HG02884 (cell line): Measurements from ENCODE around the gene ERO1B.
A peak's percentile ranks its signal among the peaks of the same experiment; 100 is the strongest.

Experiments
- ATAC-seq: cut with Tn5 transposase; IDR thresholded peaks from one replicate; pipeline ENCODE4 v1.9.1; 2021; ENCODE audit warnings: mild to moderate bottlenecking, moderate library complexity; ENCODE audit not compliant: unreplicated experiment

The ERO1B gene

DNA sequence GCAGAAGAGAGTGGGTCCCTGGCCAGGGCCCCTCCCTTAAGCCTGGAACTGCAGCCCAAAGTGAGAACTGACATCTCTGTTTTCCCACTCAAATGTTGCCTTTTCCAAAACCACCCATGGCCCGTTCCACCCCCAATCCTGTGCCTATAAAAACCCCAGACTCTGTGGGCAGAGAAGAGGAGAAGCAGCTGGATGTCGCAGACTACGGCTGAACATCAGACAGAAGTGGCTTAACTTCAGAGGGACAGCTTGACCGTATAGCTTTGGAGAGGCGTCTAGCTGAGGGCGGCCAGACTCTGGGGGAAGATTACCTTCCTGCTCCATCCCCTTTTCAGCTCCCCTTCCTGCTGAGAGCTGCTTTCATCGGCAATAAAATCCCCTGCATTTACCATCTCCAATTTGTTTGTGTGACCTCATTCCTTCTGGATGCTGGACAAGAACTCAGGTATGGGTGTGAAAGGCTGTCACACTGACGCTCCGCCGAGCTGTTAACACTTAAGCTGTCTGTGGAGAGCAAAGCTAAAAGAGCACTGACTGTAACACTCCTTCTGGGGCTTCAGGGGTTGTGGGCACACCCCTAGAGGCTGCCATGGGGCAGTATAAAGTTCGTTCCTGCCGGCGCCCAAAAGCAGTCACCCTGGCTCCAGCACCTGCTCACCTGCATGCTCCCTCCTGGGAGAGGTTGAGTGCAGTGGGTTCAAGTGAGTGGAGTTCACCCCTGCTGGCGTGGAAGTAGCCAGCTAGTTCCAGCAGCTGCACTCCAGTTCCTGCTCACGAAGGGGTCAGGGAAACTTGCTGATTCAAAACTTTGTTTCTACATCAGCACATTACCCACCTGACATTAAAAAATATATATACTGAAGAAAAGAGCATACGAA, 19.6 kb upstream of the ERO1B start:
- ATAC-seq = no peak

DNA sequence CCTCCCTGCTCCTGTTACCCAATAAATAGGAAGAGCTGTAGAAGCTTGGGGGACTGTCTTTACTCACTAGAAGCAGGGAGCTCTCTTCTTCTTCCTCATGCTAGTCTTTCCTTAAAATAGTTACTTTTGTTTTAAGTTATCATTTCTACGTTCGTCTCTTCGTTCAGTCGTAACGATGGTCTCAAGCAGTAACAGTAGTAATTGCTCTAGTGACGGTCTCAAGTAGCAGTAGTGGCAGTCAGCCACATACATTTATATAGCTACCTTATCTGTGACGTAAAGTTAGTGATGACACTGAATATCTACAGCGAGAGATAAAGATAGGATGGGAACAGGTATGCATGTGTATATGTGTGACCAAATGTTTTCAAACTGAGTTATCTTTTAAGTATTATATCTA, 15.4 kb upstream of the ERO1B start:
- ATAC-seq = no peak

DNA sequence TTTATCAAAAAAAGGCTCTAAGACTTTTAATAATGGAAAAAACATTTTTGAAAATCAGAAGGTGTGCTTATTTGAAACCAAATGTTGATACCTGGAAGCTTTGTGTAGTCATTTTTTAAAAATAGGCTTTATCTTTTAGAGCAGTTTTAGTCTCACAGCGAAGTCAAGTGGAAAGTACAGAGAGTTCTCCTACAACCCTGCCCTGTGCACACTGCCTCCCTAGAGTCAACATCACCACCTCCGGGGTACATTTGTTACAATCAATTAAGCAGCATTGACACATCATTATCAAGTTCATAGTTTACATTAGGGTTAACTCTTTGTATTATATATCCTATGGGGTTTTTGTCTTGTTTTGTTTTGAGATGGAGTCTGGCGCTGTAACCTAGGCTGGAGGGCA, 10.7 kb upstream of the ERO1B start:
- no peak for ATAC-seq

GRCh38 chr1:236289492-236290131, 7.9 kb upstream of the ERO1B start:
- ATAC-seq = no peak

DNA sequence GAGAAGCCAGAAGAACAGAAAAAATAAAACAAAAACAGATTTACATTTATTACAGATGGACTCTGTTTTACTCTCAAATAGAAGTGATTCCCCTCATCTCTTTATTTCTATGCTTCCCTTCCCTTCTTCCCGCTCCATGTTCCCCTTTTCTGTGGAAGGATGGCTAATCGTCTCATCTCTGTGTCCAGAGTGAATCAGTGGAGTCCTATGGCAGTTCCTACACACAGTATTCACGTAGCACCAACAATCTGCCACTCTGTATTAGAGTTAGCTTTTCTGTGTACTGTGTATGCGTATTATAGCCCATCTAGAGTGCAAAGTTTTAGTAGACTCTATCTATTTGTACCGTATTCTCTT, 6.8 kb upstream of the ERO1B start:
- ATAC-seq = no peak

GRCh38 chr1:236287757-236288619, 6.2 kb upstream of the ERO1B start:
- ATAC-seq = no peak

DNA sequence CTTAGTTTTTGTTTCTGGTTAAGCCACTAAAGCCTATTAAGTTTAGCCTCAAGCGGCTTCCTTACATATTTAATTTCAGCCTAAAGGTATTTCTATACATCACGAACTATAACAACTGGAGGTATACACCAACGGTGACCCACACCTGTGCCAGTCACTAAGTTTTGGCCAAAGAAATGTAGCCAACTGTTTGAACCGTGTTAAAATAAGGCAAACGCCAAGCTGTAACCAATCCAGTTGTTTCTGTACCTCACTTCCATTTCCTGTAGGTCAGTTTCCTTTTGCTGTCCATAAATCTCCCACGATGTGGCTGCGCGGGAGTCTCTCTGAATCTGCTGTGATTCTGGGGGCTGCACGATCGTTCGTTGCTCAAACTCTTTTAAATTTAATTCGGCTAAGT, 5.6 kb upstream of the ERO1B start:
- no peak for ATAC-seq

DNA sequence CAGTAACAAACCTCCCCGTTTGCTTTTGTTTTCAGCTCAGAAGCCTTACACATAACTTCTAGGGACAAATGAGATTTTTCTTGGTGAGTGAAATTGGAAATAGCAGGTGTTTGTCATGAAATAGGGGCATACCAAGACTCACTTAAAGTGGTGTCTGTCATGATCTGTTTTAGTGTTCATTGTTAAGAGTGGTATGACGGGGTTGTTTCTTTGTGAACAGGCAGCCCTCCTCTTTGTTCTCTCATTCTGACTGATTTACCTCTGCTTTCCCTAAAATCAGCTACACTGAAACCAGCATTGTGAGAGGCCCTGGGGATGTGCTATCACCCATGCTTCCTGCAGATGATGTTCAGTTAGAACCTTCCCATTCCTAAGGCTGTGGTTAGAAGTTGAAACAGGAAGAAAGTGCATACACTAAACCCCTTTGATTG, 2.5 kb upstream of the ERO1B start:
- peak; percentile 65 for ATAC-seq

- no peak for ATAC-seq
Observed at GRCh38 chr1:236282719-236283118, 961 bp upstream of the ERO1B start.

DNA sequence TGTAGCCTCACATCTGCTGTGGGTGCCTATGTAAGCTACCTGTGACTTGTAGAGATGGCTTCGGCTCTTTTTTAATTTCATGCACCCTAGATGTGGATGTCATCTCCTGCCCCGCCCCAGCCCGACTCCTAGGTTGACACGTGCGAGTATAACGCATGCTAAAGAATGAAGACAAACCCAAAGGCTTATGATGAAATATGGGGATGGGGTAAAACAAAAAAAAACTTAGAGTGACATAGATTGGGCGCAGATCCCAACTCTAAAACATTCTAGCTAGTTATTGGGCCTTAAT, 613 bp upstream of the ERO1B start:
- peak; percentile 1 for ATAC-seq

- peak; percentile 6 for ATAC-seq
Observed at GRCh38 chr1:236281198-236281653, 532 bp downstream of the ERO1B start.

GRCh38 chr1:236280438-236281197, 1.1 kb downstream of the ERO1B start:
- ATAC-seq = no peak

DNA sequence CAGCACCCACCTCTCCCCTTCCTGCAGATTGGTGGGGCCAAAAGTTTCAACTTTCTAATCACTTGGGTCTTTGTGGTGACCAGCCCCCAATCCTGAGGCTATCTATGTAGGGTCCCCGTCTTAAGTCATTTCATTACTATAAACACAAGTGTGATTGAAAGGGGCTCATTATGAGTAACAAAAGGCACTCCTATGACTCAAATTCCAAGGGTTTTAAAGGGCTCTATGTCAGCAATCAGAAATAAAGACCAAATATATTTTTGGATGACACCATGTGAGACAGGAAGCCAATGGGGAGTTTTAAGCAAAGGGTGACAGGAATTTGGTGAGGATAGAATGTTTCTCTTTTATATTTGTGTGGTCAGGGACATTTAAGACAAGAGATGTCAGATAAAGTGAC, 6.2 kb downstream of the ERO1B start:
- no peak for ATAC-seq

- ATAC-seq = no peak
Observed at GRCh38 chr1:236275061-236275460, 6.7 kb downstream of the ERO1B start.

DNA sequence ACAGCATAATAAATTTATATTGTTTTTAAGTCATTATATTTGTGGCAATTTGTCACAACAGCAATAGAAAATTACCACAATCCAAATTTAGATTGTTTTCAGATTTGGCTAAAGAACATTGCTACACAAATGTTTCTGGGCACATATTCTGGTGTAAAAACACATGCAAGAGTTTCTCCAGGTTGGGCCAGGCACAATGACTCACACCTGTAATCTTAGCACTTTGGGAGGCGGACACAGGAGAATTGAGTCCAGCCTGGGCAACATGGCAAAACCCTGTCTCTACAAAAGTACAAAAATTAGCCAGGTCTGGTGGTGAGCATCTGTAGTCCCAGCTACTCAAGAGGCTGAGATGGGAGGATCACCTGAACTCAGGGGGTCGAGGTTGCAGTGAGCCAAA, 8.4 kb downstream of the ERO1B start:
- no peak for ATAC-seq

DNA sequence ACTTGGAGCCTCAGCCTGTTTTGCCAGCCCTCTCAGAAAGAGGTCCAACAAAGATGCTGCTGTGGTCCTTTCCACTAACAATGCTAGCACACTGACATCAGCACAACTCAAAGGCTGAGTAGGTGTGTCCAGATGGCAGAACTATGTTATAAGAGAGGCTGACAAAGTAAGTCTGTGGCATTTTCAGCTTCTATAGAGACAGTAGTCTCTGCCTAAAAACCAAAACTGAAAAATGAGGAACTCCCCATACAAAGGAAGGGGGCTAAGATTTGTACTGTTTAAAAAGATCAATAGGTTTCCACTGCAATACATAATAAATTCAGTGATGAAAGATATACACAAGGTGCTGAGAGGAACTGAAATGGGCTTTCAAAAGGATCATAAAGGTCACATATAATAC, 12.3 kb downstream of the ERO1B start:
- no peak for ATAC-seq

- ATAC-seq = no peak
Observed at GRCh38 chr1:236261898-236262297, 19.9 kb downstream of the ERO1B start.

DNA sequence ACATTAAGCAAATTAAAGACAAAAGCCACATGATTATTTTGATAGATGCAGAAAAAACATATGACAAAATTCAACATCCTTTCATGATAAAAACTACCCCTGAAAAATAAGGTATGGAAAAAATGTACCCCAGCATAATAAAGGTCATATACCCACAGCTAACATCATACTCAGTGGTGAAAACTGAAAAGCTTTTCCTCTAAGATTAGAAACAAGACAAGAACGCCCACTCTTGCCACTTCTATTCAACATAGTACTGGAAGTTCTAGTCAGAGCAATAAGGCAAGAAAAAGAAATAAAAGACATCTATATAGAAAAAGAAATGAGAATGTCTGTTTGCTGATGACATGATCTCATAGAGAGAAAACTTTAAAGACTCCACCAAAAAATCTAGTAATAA, 20.7 kb downstream of the ERO1B start:
- ATAC-seq = no peak

- ATAC-seq = no peak
Observed at GRCh38 chr1:236259043-236259442, 22.7 kb downstream of the ERO1B start.

- no peak for ATAC-seq
Observed at GRCh38 chr1:236258114-236258622, 23.6 kb downstream of the ERO1B start.

DNA sequence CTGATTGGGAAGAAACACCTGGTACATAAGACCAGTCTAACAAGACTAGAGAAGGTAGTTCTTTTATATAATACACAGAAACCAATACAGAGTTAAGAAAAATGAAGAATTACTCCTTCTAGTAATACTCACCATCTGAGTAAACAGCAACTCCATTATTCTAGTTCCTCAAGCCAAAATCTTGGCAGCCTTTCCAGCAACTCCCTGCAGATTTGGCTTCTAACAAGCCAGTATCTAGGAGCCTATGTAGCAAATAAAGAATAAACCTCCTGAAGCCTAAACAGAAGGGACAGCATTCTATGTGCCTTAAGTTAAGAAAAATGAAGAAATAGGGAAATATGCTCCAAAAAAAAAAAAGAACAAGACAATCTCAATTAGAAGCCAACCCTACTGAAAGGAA, 24.5 kb downstream of the ERO1B start:
- ATAC-seq = no peak
